A673 (cell line): ENCODE data around the gene TPGS1. TPM values are rescaled to one million over a fixed set of nuclear protein-coding genes. Genes with fewer than 3 reads are reported as not detected.

Experiments
- BruUV-seq: library from RNA; stranded (reverse); fragments of 400-500 nt; replicated peaks from 2 replicates; lab custom pipeline; 2021; lab: Mats Ljungman, UMichigan
- CTCF ChIA-PET: fragments of 300-600 bp; sonication (Branson Sonifier 250); formaldehyde crosslinking; loops from one replicate; lab custom pipeline; 2022; ENCODE audit warnings: antibody characterized with exemption; lab: Charles Lee
- POLR2A ChIA-PET: fragments of 300-600 bp; sonication (Branson Sonifier 250); formaldehyde crosslinking; loops from one replicate; lab custom pipeline; 2022; ENCODE audit warnings: antibody characterized with exemption; ENCODE audit not compliant: low non-redundant PET; lab: Charles Lee
- DNase-seq: peaks from one replicate; pipeline ENCODE4 v3.0.0-alpha.2; 2015; ENCODE audit warnings: low spot score
- H3K27ac ChIP-seq: fragments of 200-600 bp; sonication (generic); 2 replicates; pipeline ENCODE4 v1.5.1; 2016; ENCODE audit warnings: mixed run types, low read depth, mild to moderate bottlenecking, mixed read lengths, antibody characterized with exemption, low read length; ENCODE audit not compliant: poor library complexity, severe bottlenecking
- H3K27me3 ChIP-seq: fragments of 200-600 bp; sonication (generic); replicated peaks from 2 replicates; pipeline ENCODE4 v1.6.1; 2017; ENCODE audit warnings: mixed run types, low read depth, mild to moderate bottlenecking, mixed read lengths, antibody characterized with exemption, low read length; ENCODE audit not compliant: insufficient read depth, poor library complexity
- H3K36me3 ChIP-seq: fragments of 200-600 bp; sonication (generic); 2 replicates; pipeline ENCODE4 v1.6.1; 2016; ENCODE audit warnings: mixed run types, mild to moderate bottlenecking, mixed read lengths, antibody characterized with exemption, low read length; ENCODE audit not compliant: insufficient read depth, poor library complexity, severe bottlenecking
- H3K4me1 ChIP-seq: fragments of 200-600 bp; sonication (generic); 2 replicates; pipeline ENCODE4 v1.6.1; 2017; ENCODE audit warnings: mixed run types, mild to moderate bottlenecking, mixed read lengths, antibody characterized with exemption, low read length; ENCODE audit not compliant: insufficient read depth, poor library complexity, severe bottlenecking
- H3K4me3 ChIP-seq: fragments of 200-600 bp; sonication (generic); 2 replicates; pipeline ENCODE4 v1.5.1; 2016; ENCODE audit warnings: low read depth, mixed run types, mild to moderate bottlenecking, mixed read lengths, low read length; ENCODE audit not compliant: poor library complexity, severe bottlenecking
- H3K9me3 ChIP-seq: fragments of 200-600 bp; sonication (generic); 2 replicates; pipeline ENCODE4 v1.6.1; 2016; ENCODE audit warnings: mixed run types, low read depth, mild to moderate bottlenecking, mixed read lengths, antibody characterized with exemption, low read length; ENCODE audit not compliant: poor library complexity, severe bottlenecking
- EZH2 ChIP-seq: fragments of 200-600 bp; sonication (generic); IDR thresholded peaks from 2 replicates; pipeline ENCODE4 v1.6.1; 2017; ENCODE audit warnings: borderline replicate concordance, low read depth, mild to moderate bottlenecking, mixed read lengths, antibody characterized with exemption, low read length; ENCODE audit not compliant: poor library complexity, severe bottlenecking
- intact Hi-C: fragments of 100-400 bp; cut with micrococcal nuclease; formaldehyde crosslinking; loops from one replicate; pipeline ENCODE4 v1.10.0; 2022; ENCODE audit not compliant: unreplicated experiment
- total RNA-seq: library from RNA; stranded (reverse); gene quantifications from 2 replicates; pipeline ENCODE4 v1.2.3, GENCODE V29; 2021
- TF ChIP-seq, protein P1 (sequence below): fragments of 300-800, 200-600 bp; sonication (generic); conservative IDR thresholded peaks from 2 replicates; pipeline ENCODE4 v1.5.1; 2017; ENCODE audit warnings: low read depth, mild to moderate bottlenecking, antibody characterized with exemption, low read length, moderate library complexity, mixed read lengths

The TPGS1 gene
- total RNA-seq, 1 experiment from 2014 or later, result 22.2 TPM

DNA sequence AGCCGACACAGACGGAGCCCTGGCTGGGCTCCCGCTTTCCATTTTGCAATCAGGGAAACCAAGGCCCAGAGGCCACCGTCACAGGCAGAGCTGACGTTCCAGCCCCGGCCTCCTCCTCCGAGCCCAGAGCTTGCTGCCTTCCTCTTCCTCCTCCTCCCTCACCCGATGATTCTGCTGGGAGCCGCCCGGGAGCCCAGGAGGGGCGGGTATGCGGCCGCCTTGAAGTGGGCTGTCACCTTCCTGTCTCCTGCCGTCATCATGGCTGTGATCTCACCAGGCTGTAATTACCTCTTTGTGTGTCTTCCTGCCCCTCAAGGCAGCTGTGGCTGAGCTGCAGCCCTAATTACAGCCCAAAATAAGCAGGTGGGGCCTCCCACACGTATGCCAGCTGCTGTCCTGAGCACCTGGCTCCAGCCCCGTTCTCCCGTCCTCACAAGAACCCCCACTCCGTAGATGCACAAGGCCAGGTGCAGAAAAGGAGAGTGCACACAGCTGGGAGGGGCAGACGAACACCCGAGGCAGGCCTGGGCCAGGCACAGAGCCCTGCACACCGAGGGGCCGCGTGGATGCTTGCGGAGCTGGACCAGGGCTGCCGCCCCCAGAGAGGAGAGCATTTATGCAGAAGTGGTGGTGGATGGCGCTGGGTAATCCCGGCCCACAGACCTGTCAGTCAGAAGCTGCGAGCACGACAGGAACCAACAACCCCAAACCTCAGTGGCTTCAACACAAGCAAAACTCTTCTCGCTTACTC, 4.0 kb downstream of the TPGS1 start:
- POLR2A ChIA-PET, result interaction anchor here (1.2 kb wide), 1 partner anchor 20 kb away, joined by 3 read pairs; the partner anchor contains the start of gene CDC34
- H3K36me3 ChIP-seq, result peaks cover 7% of the 10 kb centered on the region
- CTCF ChIA-PET, result interaction anchor here (0.7 to 2.3 kb wide), 9 partner anchors 11 to 243 kb away, joined by 3 to 16 read pairs (median 5); partner anchors contain the start of gene CDC34
- H3K27ac ChIP-seq, result peak overlapping the region; percentile 85
- H3K27me3 ChIP-seq, result no peaks in the 10 kb centered on the region
- H3K4me3 ChIP-seq, result peak overlapping the region; percentile 29
- no peak for TF ChIP-seq EZH2
- TF ChIP-seq, protein P1, sequence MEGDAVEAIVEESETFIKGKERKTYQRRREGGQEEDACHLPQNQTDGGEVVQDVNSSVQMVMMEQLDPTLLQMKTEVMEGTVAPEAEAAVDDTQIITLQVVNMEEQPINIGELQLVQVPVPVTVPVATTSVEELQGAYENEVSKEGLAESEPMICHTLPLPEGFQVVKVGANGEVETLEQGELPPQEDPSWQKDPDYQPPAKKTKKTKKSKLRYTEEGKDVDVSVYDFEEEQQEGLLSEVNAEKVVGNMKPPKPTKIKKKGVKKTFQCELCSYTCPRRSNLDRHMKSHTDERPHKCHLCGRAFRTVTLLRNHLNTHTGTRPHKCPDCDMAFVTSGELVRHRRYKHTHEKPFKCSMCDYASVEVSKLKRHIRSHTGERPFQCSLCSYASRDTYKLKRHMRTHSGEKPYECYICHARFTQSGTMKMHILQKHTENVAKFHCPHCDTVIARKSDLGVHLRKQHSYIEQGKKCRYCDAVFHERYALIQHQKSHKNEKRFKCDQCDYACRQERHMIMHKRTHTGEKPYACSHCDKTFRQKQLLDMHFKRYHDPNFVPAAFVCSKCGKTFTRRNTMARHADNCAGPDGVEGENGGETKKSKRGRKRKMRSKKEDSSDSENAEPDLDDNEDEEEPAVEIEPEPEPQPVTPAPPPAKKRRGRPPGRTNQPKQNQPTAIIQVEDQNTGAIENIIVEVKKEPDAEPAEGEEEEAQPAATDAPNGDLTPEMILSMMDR, result no peak
- H3K9me3 ChIP-seq, result no peaks in the 10 kb centered on the region
- intact Hi-C loops, result no loop called here
- peak; percentile 84 for DNase-seq
- no TSS peak for BruUV-seq
- H3K4me1 ChIP-seq, result peaks cover 24% of the 10 kb centered on the region

DNA sequence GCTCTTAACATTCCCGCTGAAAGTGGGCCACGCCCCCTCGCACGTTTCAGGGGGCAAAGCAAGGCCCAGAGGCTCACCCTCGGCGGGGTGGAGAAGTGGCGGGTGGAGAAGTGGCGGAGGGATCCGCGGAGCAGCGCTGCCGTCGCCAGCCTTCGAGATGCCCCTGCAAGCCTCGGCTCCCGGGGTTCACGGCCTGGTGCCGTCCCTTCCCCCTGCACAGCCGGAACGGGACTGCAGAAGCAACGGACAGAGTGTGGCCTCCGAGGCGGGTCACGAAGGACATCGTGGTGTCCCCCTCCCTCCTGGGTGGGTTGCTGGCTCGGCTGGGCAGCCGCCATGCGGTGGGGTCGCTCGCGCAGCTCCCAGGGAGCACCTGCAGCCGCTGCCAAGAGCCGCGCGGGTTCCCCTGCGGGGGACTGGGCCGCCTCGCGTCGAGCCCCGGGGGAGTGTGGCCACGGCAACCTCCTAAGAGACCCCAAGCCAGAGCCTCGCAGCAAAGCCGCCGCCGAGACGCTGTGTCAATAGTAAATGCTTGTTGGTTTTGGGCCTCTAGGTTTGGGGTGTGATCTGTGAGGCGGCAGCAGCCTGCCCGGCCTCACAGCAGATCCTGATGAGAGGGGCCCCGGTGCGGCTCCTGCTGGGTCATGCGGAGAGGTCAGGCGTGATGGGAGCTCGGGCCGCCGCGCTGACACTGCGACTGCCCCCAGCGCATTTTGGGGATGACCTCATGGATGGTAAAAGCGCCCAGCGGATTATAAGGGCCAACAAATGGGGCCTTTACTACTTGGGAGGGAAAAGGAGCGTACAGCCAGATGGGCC, 5.5 kb downstream of the TPGS1 start:
- Histone ChIP-seq H3K27me3 (no peaks in the 10 kb centered on the region), H3K27ac (no peak overlapping the region), H3K4me3 (no peak overlapping the region), H3K9me3 (no peaks in the 10 kb centered on the region), H3K36me3 (peaks cover 7% of the 10 kb centered on the region), H3K4me1 (peaks cover 25% of the 10 kb centered on the region)
- ChIA-PET POLR2A (no interaction called here), CTCF (no interaction called here)
- intact Hi-C loops, result no loop called here
- BruUV-seq, result no TSS peak
- TF ChIP-seq, protein P1, result no peak
- no peak for TF ChIP-seq EZH2
- no peak for DNase-seq

DNA sequence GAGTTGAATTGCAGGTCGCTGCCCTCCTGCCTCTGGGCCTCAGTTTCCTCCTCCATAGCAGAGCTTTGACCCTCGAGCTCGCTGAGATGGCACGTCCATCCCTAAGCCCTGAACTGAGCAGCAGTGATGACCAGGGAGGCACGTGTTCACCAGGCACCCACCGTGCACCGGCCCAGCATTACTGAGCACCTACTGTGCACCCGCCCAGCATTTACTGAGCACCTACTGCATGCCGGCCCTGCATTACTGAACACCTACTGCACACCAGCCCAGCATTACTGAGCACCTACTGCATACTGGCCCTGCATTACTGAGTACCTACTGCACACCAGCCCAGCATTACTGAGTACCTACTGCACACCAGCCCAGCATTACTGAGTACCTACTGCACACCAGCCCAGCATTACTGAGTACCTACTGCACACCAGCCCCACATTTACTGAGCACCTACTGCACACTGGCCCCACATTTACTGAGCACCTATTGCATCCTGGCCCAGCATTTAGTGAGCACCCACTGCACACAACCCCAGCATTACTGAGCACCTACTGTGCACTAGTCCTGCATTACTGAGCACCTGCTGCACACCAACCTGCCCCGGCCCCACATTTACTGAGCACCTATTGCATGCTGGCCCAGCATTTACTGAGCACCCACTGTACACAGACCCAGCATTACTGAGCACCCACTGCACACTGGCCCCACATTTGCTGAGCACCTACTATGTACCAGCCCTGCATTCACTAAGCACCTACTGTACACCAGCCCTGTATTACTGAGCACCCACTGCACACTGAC, 6.3 kb downstream of the TPGS1 start:
- Histone ChIP-seq H3K4me3 (no peak overlapping the region), H3K27ac (no peak overlapping the region), H3K4me1 (peaks cover 18% of the 10 kb centered on the region), H3K27me3 (no peaks in the 10 kb centered on the region), H3K36me3 (peaks cover 7% of the 10 kb centered on the region), H3K9me3 (no peaks in the 10 kb centered on the region)
- TF ChIP-seq EZH2, result no peak
- TF ChIP-seq, protein P1, result no peak
- BruUV-seq, result no TSS peak
- intact Hi-C loops, result no loop called here
- no peak for DNase-seq
- POLR2A ChIA-PET, result no interaction called here
- CTCF ChIA-PET, result no interaction called here
